H1 (cell line): ENCODE measurements around the gene TOM1. TPM values are rescaled to one million over a fixed set of nuclear protein-coding genes. Genes with fewer than 3 reads are reported as not detected.

Source experiments
- BRCA1 ChIP-seq: IDR thresholded peaks from 2 replicates; pipeline ENCODE4 v1.6.1; 2012; ENCODE audit warnings: low read depth, low read length, improper control_type of control experiment
- CTCF ChIP-seq, 3 experiments: IDR thresholded peaks; 1 replicate in 2 of 3; 2 replicates in 1 of 3; pipeline versions ENCODE4 v1.5.1 to v1.6.1; 2011; ENCODE audit warnings: low read length in 3 of 3, mild to moderate bottlenecking in 3 of 3, inconsistent platforms in 2 of 3, low read depth in 1 of 3, moderate library complexity in 1 of 3; ENCODE audit not compliant: insufficient read depth in 1 of 3; ENCODE audit errors: control extremely low read depth in 1 of 3
- FOSL1 ChIP-seq: IDR thresholded peaks from 2 replicates; pipeline ENCODE4 v1.6.1; 2011; ENCODE audit warnings: mild to moderate bottlenecking, low read depth, low read length, moderate library complexity; ENCODE audit not compliant: insufficient read depth
- KDM4A ChIP-seq: IDR thresholded peaks from one replicate; pipeline ENCODE4 v1.7.1; 2012; ENCODE audit warnings: low read depth, mild to moderate bottlenecking, moderate library complexity, low read length, inconsistent platforms; ENCODE audit not compliant: severe bottlenecking
- polyA plus RNA-seq, 7 experiments: library from polyadenylated mRNA; depleted of rRNA in 3 of 7; stranded (reverse) in 5 of 7; unstranded in 2 of 7; fragments of >200 nt in 5 of 7; fragments of 200-250 nt in 2 of 7; gene quantifications; 1 replicate in 5 of 7; 2 replicates in 1 of 7; 4 replicates in 1 of 7; pipeline versions ENCODE4 v1.2.1 to v1.2.3, GENCODE V29; 2011 to 2013; ENCODE audit warnings: missing spikeins in 2 of 7, mixed read lengths in 2 of 7
- total RNA-seq: library from RNA; stranded (reverse); fragmentation: NEBNext Ultra II Directional; extraction: Animal tissue kit (Norgen Biotek cat#: 25700); gene quantifications from 2 replicates; pipeline ENCODE4 v1.2.1, GENCODE V29; 2021

The TOM1 gene
- total and polyA plus RNA-seq, 2 of the 8 experiments (the other 6 are each of a cell fraction or from before 2014, with no cell fraction given) = 25.1 to 39.2 TPM

GRCh38 chr22:35352214-35353111 is 52.8 kb downstream of the TOM1 start (continued):
- TF ChIP-seq CTCF (IDR thresholded peaks at IDR 0.05; ENCODE audit: control extremely low read depth in 1 of 3, insufficient read depth in 1 of 3, low read depth in 1 of 3, low read length in 3 of 3) = peak; percentile 55 to 71 (median 65)
- TF ChIP-seq FOSL1 = no peak
- no peak for TF ChIP-seq KDM4A
- no peak for TF ChIP-seq BRCA1
